Stomach (tissue), 9 donors: ENCODE results near the gene MKNK2. TPM values are rescaled to one million over a fixed set of nuclear protein-coding genes. Genes with fewer than 3 reads are reported as not detected.
"Not testable (repeated sequence)": the region's sequence is repeated elsewhere in the genome, so short reads cannot be mapped to it uniquely, and the experiment has no call there.

Experiments used
- DNase-seq, 2 donors: peaks; one replicate each; pipeline versions ENCODE4 v3.0.0 to v3.0.0-alpha.2; 2013 to 2019
- H3K27ac ChIP-seq, 5 donors: fragments of 200-600 bp in 4 of 5; sonication (generic) in 4 of 5; one replicate each; pipeline ENCODE4 v1.5.1; 2013 to 2019; ENCODE audit warnings: mild to moderate bottlenecking in 1 of 5, moderate library complexity in 1 of 5
- H3K27me3 ChIP-seq, 3 donors: fragments of 200-600 bp; sonication (generic); one replicate each; pipeline ENCODE4 v1.5.1; 2017 to 2019; ENCODE audit warnings: mixed run types in 1 of 3
- H3K36me3 ChIP-seq, 4 donors: fragments of 200-600 bp; sonication (generic); 1 replicate in 3 of 4; 2 replicates in 1 of 4; pipeline ENCODE4 v1.5.1; 2016 to 2019
- H3K4me1 ChIP-seq, 4 donors: fragments of 200-600 bp; sonication (generic); one replicate each; pipeline ENCODE4 v1.5.1; 2016 to 2019
- H3K4me3 ChIP-seq, 4 donors: fragments of 200-600 bp; sonication (generic) in 3 of 4; one replicate each; pipeline ENCODE4 v1.5.1; 2016 to 2019; ENCODE audit warnings: mild to moderate bottlenecking in 1 of 4
- H3K9me3 ChIP-seq, 4 donors: fragments of 200-600 bp; sonication (generic); one replicate each; pipeline ENCODE4 v1.5.1; 2016 to 2019
- EP300 ChIP-seq: sonication (generic); formaldehyde crosslinking; IDR thresholded peaks from one replicate; pipeline ENCODE4 v1.6.1; 2017; ENCODE audit warnings: antibody characterized with exemption
- POLR2A ChIP-seq, 4 donors: fragments of 450-650 bp; IDR thresholded peaks; one replicate each; pipeline ENCODE4 v1.6.1; 2016; ENCODE audit warnings: antibody characterized with exemption in 4 of 4, control low read depth in 2 of 4, mild to moderate bottlenecking in 1 of 4, moderate library complexity in 1 of 4
- POLR2AphosphoS5 ChIP-seq, 3 donors: sonication (generic); formaldehyde crosslinking; IDR thresholded peaks; one replicate each; pipeline ENCODE4 v1.6.1; 2016; ENCODE audit warnings: antibody characterized with exemption in 3 of 3
- WGBS, 5 donors: extraction: QIAGEN DNeasy Blood & Tissue Kit in 3 of 5; methylation state at CpG; one replicate each; pipeline versions ENCODE4 v1.1.5 to v1.1.7; 2013 to 2018; 5-methylcytosine and 5-hydroxymethylcytosine counted together
- intact Hi-C: fragments of 100-400 bp; cut with DNase I; formaldehyde crosslinking; loops from one replicate; pipeline ENCODE4 v1.15.1; 2023; ENCODE audit warnings: low total_unique reads
- polyA plus RNA-seq, 3 donors: library from polyadenylated mRNA; stranded (reverse); fragments of 200-250 nt; gene quantifications; one replicate each; pipeline ENCODE4 v1.2.3, GENCODE V29; 2013
- total RNA-seq, 5 donors: library from RNA; depleted of rRNA; stranded (reverse); fragments of >200 nt; gene quantifications; one replicate each; pipeline versions ENCODE4 v1.1.0 to v1.2.3, GENCODE V29; 2014 to 2016
- TF ChIP-seq, protein P1 (sequence below), 7 experiments: fragments of 450-650 bp in 4 of 7; fragments of 200-600 bp in 3 of 7; sonication (generic) in 3 of 7; IDR thresholded peaks; one replicate each; pipeline ENCODE4 v1.5.1; 2016 to 2019; ENCODE audit warnings: antibody characterized with exemption in 7 of 7, control low read depth in 2 of 7, mild to moderate bottlenecking in 1 of 7
- donor health status: healthy with polysubstance abuse.
- donor health status: Bipolar disorder and iron deficiency.
- donor health status: healthy.

The MKNK2 gene
- total and polyA plus RNA-seq, 8 donors: 38.7 to 192 (median 113) TPM

DNA sequence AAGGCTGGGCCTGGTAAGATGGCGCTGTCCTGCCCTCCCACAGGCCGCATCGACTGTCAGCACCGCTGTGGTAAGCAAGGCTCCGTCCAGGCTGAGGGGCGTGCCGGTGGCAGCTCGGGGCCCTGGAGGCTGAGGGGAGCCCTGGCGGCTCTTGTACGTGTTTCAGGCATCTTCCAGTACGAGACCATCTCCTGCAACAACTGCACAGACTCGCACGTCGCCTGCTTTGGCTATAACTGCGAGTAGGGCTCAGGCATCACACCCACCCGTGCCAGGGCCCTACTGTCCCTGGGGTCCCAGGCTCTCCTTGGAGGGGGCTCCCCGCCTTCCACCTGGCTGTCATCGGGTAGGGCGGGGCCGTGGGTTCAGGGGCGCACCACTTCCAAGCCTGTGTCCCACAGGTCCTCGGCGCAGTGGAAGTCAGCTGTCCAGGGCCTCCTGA, 46.9 kb upstream of the MKNK2 start:
- intact Hi-C loops: no loop called here
- TF ChIP-seq POLR2A (IDR thresholded peaks at IDR 0.05): no peak
- TF ChIP-seq, protein P1, sequence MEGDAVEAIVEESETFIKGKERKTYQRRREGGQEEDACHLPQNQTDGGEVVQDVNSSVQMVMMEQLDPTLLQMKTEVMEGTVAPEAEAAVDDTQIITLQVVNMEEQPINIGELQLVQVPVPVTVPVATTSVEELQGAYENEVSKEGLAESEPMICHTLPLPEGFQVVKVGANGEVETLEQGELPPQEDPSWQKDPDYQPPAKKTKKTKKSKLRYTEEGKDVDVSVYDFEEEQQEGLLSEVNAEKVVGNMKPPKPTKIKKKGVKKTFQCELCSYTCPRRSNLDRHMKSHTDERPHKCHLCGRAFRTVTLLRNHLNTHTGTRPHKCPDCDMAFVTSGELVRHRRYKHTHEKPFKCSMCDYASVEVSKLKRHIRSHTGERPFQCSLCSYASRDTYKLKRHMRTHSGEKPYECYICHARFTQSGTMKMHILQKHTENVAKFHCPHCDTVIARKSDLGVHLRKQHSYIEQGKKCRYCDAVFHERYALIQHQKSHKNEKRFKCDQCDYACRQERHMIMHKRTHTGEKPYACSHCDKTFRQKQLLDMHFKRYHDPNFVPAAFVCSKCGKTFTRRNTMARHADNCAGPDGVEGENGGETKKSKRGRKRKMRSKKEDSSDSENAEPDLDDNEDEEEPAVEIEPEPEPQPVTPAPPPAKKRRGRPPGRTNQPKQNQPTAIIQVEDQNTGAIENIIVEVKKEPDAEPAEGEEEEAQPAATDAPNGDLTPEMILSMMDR (IDR thresholded peaks at IDR 0.05): no peak
- TF ChIP-seq EP300: no peak
- no peak for TF ChIP-seq POLR2AphosphoS5 (IDR thresholded peaks at IDR 0.05)
- Histone ChIP-seq H3K4me3 (peak overlapping the region in 1 of 4 donors; percentile 59), H3K9me3 (no peaks in the 10 kb centered on the region), H3K27me3 (no peaks in the 10 kb centered on the region), H3K36me3 (peaks cover 26 to 48% (median 47%) of the 10 kb centered on the region in 4 donors), H3K27ac (peak overlapping the region in 4 of 5 donors; percentile 66 to 100 (median 89)), H3K4me1 (peaks cover 22 to 45% (median 39%) of the 10 kb centered on the region in 4 donors)
- 69 to 86% (median 79%) methylated on average over 14 to 23 of the region's 23 CpGs for WGBS, 5 donors
- DNase-seq: no peak

DNA sequence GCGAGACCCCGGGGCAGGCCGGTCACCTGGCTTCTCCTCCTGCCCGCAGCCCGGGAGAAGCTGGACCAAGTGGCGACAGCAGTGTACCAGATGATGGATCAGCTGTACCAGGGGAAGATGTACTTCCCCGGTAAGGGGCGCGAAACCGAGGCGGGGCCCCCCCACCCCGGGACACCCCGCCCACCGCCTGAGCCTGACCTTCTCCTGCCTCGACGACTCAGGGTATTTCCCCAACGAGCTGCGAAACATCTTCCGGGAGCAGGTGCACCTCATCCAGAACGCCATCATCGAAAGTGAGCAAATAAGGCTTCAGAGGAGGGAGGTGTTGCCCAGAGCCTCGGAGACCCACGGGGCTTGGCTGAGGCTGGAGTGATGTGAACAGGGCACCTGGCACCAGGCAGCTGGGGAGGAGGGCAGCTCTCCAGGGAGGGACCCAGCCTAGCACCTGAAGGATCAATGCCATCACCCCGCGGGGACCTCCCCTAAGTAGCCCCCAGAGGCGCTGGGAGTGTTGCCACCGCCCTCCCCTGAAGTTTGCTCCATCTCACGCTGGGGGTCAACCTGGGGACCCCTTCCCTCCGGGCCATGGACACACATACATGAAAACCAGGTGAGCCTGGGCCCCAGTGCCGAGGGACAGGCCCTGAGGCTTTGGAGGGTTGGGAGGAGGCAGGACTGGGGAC, 46.3 kb upstream of the MKNK2 start:
- peak overlapping the region; percentile 66 to 100 (median 83) for H3K27ac ChIP-seq
- 11 to 30% (median 13%) methylated on average over 16 to 30 of the region's 30 CpGs for WGBS, 5 donors
- H3K9me3 ChIP-seq: no peaks in the 10 kb centered on the region
- H3K4me3 ChIP-seq: peak overlapping the region; percentile 45 to 59 (median 50)
- TF ChIP-seq POLR2AphosphoS5 (IDR thresholded peaks at IDR 0.05) (no peak), POLR2A (IDR thresholded peaks at IDR 0.05) (no peak), EP300 (no peak)
- TF ChIP-seq, protein P1 (IDR thresholded peaks at IDR 0.05): no peak
- H3K36me3 ChIP-seq: peaks cover 26 to 44% (median 43%) of the 10 kb centered on the region in 4 donors
- no peaks in the 10 kb centered on the region for H3K27me3 ChIP-seq
- peak in 1 of 2 donors; percentile 62 for DNase-seq
- peaks cover 22 to 51% (median 44%) of the 10 kb centered on the region in 4 donors for H3K4me1 ChIP-seq
- intact Hi-C loops: no loop called here

DNA sequence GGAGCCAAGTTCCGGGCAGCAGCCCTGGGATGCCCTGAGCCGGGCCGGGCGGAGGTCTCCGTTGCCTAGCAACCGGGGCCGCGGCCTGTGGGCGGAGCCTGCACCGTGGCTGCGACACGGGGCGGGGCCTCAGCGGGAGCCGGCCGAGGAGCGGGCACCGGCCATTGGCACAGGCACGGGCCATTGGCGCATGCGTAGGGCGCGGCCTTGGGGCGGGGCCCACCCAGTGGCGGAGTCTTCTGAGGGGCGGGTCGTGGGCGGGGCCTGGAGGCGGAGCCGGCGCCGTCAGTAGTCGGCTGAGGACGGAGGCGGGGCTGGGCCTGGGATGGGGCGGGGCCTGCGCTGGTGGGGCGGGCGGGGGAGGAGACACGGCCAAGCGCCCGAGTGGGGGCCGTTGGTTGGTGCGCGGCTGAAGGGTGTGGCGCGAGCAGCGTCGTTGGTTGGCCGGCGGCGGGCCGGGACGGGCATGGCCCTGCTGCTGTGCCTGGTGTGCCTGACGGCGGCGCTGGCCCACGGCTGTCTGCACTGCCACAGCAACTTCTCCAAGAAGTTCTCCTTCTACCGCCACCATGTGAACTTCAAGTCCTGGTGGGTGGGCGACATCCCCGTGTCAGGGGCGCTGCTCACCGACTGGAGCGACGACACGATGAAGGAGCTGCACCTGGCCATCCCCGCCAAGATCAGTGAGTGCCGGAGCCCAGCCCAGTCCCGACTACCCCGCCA, 45.6 kb upstream of the MKNK2 start, which contains the start of gene IZUMO4:
Gene IZUMO4, plus strand, starts transcription at position 436 of the 723 bp plus-strand sequence. Its CDS starts 31 bp downstream, at position 467.
- Histone ChIP-seq H3K27me3 (no peaks in the 10 kb centered on the region), H3K9me3 (no peaks in the 10 kb centered on the region), H3K36me3 (peaks cover 20 to 37% (median 36%) of the 10 kb centered on the region in 4 donors), H3K27ac (peak within 1 kb of the TSS; percentile 88 to 100 (median 98)), H3K4me3 (peak within 1 kb of the TSS; percentile 59 to 83 (median 80)), H3K4me1 (peaks cover 24 to 58% (median 51%) of the 10 kb centered on the region in 4 donors)
- 0 to 1% (median 1%) methylated on average over 11 to 70 of the region's 70 CpGs for WGBS, 5 donors
- intact Hi-C loops: no loop called here
- no peak for TF ChIP-seq EP300
- TF ChIP-seq POLR2AphosphoS5 (IDR thresholded peaks at IDR 0.05): peak in 2 of 3 donors; percentile 32 to 55
- no peak for TF ChIP-seq POLR2A (IDR thresholded peaks at IDR 0.05)
- TF ChIP-seq, protein P1 (IDR thresholded peaks at IDR 0.05): peak in 3 of 7 experiments; percentile 27 to 52 (median 31)
- DNase-seq: peak; percentile 100

DNA sequence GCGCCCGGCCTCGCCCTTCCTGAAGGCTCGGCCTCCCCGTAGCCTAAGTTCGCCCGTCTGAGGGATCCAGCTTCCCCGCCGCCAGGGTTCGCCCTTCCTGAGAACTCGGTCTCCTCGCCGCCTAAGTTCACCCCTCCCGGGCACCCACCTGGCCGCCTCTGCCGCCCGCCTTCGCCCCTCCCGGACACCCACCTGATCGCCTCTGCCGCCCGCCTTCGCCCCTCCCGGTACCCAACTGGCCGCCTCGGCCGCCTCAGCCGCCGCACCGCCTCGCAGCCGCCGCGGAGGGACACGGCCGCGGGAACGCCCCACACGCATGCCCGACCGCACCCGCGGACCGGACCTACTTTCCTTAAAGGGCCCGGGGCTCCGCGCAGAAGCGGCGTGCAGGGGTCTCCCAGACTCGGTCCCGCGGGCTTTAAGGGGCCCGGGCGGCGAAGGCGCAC, 45.0 kb upstream of the MKNK2 start, which contains the start of gene MOB3A:
Gene MOB3A, minus strand, starts transcription at position 293 of the 446 bp plus-strand sequence. CDS start 17,766 bp downstream, outside the sequence.
- no peaks in the 10 kb centered on the region for H3K27me3 ChIP-seq
- H3K36me3 ChIP-seq: peaks cover 14 to 31% (median 30%) of the 10 kb centered on the region in 4 donors
- H3K4me3 ChIP-seq: peak within 1 kb of the TSS; percentile 59 to 83 (median 80)
- peak; percentile 92 to 97 for DNase-seq
- peak within 1 kb of the TSS; percentile 88 to 100 (median 98) for H3K27ac ChIP-seq
- intact Hi-C loops: no loop called here
- WGBS, 5 donors: 0 to 3% (median 0%) methylated on average over 8 to 56 of the region's 56 CpGs
- peaks cover 30 to 63% (median 56%) of the 10 kb centered on the region in 4 donors for H3K4me1 ChIP-seq
- H3K9me3 ChIP-seq: no peaks in the 10 kb centered on the region
- TF ChIP-seq POLR2A (IDR thresholded peaks at IDR 0.05): peak in 1 of 4 donors; percentile 54
- peak; percentile 50 for TF ChIP-seq EP300
- TF ChIP-seq, protein P1 (IDR thresholded peaks at IDR 0.05): peak in 5 of 7 experiments; percentile 24 to 60 (median 49)
- TF ChIP-seq POLR2AphosphoS5 (IDR thresholded peaks at IDR 0.05): peak; percentile 76 to 95 (median 93)

DNA sequence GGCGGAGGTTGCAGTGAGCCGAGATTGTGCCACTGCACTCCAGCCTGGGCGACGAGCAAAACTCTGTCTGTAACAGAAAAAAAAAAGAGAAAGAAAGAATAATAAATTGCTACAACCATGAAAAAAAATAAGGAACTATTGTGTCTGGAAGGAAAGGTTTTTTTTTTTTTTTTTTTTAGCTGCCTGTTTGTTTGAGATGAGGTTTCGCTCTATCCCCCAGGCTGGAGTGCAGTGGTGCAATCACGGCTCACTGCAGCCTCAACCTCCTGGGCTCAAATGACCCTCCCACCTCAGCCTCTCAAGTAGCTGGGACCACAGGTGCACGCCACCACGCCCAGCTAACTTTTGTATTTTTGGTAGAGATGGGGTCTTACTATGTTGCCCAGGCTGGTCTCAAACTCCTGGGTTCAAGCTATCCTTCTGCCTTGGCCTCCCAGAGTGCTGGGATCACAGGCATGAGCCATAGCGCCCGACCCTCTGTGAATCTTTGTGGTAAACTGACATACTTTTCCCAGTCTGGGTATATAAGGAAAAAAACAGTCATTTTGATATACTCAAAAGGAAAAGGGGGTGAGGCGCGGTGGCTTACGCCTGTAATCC, 41.0 kb upstream of the MKNK2 start:
- intact Hi-C loops, H3K27me3 ChIP-seq, DNase-seq, H3K9me3 ChIP-seq: not testable (repeated sequence)
- Histone ChIP-seq H3K27ac (peak overlapping the region in 4 of 5 donors; percentile 39 to 100 (median 89)), H3K36me3 (peaks cover 0 to 15% (median 9%) of the 10 kb centered on the region in 4 donors), H3K4me1 (peaks cover 41 to 90% (median 84%) of the 10 kb centered on the region in 4 donors), H3K4me3 (peak overlapping the region in 1 of 4 donors; percentile 15)
- WGBS, 5 donors: 88 to 96% (median 94%) methylated on average over 13 of the region's 13 CpGs
